ENCODE measurements around the gene DLG2.

The DLG2 gene

GRCh38 chr11:84763931-84764330, 863.2 kb downstream of the DLG2 start:
- DNase-seq (ENCODE audit: low read depth), result no peak

DNA sequence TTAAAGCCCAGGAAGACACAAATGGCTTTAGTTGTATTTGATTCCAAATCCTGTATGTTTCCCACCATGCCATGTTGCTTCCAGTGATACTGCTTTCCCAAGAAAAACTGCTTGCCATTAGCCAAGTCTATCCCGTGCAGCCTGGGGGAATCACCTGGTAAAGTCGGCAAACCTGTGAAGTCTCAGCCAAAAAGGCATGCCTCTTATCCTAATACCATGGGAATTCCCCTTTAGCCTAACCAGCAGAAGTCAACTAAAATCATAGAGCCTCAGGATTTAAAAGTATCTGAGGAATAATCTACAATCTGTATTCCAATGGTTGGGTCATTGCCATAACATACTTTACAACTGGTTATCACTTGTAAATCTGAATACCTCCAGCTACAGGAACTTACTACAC, 869.4 kb downstream of the DLG2 start:
- no peak for DNase-seq (ENCODE audit: low read depth)

GRCh38 chr11:84751371-84751770, 875.8 kb downstream of the DLG2 start:
- no peak for DNase-seq (ENCODE audit: low read depth)

DNA sequence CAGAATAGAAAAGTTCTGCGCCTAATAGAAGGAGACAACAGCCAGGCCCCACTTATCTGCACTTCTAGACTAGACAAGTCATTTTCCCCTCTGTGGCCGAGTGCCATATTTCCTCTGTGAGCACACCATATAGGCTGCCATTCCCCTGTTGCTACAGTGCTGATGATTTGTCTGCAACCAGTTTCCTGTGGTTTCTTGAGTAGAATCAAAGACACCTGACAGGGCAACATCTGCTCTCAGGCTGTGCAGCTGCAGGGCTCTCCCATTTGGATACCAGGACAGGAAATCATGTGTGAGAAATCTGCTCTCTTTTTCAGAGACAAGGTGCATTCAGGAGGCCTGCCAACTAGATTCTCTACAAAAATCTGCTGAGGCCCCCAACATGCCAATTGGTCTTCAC, 879.3 kb downstream of the DLG2 start:
- DNase-seq (ENCODE audit: low read depth), result no peak

GRCh38 chr11:84740050-84740449, 887.1 kb downstream of the DLG2 start:
- DNase-seq (ENCODE audit: low read depth), result no peak

- no peak for DNase-seq (ENCODE audit: low read depth)
Observed at GRCh38 chr11:84724256-84724655, 902.9 kb downstream of the DLG2 start.

- no peak for DNase-seq (ENCODE audit: low read depth)
Observed at GRCh38 chr11:84722583-84723108, 904.5 kb downstream of the DLG2 start.

DNA sequence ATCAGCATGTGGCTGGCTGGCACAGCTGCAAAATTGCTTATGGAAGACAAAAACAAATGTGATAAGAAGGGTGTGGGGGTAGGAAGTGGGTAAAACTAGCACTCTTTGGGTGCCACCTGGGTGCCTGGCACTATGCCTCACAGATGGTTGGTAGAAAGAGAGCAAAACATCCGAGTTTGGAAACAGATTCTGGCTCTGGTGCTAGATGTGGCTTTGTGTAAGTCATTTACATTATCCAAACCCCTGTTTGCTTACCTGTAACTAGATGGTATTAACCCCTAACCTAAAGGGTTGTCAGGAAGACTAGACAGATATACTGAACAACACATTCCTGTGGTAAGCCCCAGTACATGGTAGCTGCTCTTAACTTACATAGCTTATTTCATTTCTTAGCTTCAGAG, 905.6 kb downstream of the DLG2 start:
- DNase-seq (ENCODE audit: low read depth), result no peak

GRCh38 chr11:84720706-84721402, 906.3 kb downstream of the DLG2 start:
- DNase-seq (ENCODE audit: low read depth), result no peak

DNA sequence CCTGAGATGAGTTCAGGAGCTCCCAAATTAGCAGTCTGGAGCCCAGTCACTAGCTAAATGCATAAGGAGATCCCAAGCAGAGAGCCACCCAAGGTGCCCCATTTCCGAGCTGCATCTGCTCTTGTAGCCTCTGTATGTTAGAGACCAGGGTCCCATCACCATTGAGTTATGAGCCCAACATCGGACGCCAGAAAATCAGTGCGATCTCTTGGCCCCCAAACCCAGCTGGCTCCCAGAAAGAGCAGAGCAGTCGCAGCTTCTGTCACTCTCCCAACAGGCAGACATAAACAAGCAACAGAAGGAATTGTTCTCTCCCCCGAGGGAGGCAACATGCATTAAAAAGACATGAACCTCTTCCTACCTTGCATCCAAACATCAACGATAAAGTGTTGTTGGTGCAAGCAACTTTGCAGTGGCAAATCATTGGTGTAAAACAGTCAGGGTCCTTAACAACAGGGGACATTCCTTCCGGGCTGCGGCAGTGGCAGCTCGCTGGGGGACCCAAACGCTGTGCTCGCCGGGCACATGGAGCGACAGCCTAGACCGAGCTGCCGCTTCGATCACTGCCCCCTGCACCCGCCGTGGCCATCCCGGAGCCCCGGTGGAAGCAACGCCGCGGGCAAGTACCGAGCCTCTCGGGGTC, 907.1 kb downstream of the DLG2 start:
- DNase-seq (ENCODE audit: low read depth), result no peak

GRCh38 chr11:84714316-84714780, 912.8 kb downstream of the DLG2 start:
- DNase-seq (ENCODE audit: low read depth), result no peak

- DNase-seq (ENCODE audit: low read depth), result no peak
Observed at GRCh38 chr11:84691830-84692229, 935.3 kb downstream of the DLG2 start.

- DNase-seq (ENCODE audit: low read depth), result no peak
Observed at GRCh38 chr11:84687433-84687832, 939.7 kb downstream of the DLG2 start.

DNA sequence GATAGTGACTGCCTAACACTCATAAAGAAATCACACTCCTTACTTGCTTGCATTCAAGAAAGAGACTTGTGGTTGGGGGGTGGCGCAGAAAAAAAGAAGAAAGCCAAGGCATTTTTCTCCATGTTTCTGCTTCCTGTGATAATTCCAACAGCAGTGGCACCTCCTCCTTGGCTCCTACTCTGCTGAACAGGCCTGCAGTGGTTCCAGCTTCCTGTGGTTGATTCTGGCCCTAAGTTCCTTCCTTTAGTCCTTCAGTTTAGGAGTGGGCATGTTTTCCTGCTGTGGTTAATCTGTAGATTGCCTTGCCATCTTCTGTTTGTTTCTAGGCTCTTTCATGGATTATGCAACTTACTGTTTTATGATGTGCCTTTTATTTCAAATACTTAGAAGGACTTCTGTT, 940.4 kb downstream of the DLG2 start:
- DNase-seq (ENCODE audit: low read depth), result no peak

DNA sequence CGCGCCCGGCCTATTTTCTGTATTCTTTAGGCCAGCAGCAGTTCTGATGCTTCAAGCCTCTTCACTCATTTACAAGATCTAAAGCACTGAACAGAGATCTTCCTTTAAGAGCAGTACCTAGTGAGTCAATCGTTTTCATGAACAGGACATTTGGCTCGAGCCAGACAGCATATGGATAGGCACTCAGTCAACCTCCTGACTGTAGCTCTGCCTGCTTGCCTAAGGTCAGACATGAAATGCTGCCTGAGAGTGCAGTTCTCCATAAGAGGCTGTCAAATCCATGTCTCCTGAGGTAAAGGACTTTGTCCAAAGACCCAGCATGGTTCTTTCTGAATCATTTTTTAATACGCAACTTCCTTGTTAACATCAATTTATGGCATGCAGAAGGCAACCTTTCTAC, 941.2 kb downstream of the DLG2 start:
- no peak for DNase-seq (ENCODE audit: low read depth)

- DNase-seq (ENCODE audit: low read depth), result no peak
Observed at GRCh38 chr11:84685149-84685548, 942.0 kb downstream of the DLG2 start.

- DNase-seq (ENCODE audit: low read depth), result no peak
Observed at GRCh38 chr11:84681456-84681855, 945.7 kb downstream of the DLG2 start.

- no peak for DNase-seq (ENCODE audit: low read depth)
Observed at GRCh38 chr11:84675396-84676025, 951.6 kb downstream of the DLG2 start.

- DNase-seq (ENCODE audit: low read depth), result no peak
Observed at GRCh38 chr11:84673753-84674152, 953.4 kb downstream of the DLG2 start.

GRCh38 chr11:84671325-84671999, 955.7 kb downstream of the DLG2 start:
- no peak for DNase-seq (ENCODE audit: low read depth)

GRCh38 chr11:84663731-84664130, 963.4 kb downstream of the DLG2 start:
- no peak for DNase-seq (ENCODE audit: low read depth)

DNA sequence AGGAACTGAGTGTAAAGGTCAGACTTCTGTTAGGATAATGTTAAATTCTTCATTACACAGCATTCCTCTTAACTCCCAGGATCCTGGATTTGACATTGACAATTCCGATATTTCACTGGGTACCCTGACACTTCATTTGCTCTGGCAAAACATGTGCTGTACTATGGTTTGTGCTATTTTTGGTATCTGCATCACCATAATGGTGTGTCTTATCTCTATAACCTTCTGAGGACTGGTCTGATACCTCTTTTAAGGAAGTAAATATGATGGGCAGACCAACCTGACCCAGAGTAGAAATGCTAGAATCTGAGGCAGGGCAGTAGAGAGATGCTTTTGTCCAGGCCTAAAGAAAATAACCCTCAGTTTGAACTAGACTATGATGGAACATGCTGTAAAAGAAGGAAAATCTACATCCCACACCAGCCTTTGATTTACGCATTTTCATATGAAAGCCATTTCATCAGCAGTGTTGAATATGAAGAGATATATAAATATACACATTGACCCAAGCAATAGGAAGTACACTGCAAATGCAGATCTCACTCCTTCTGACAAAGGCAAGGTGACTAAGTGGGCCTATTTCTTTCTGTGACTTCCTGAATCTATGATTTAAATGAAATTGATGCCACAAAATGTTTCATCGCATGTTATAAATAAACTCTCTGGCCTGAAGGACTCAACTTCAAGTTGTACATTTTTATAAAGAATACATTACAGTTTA, 966.7 kb downstream of the DLG2 start:
- no peak for DNase-seq (ENCODE audit: low read depth)
